Measurements from ENCODE around the gene OR2A25.

OR2A25 gene

GRCh38 chr7:144027974-144028373, 41.6 kb upstream of the OR2A25 start:
- TF ChIP-seq CTCF (IDR thresholded peaks at IDR 0.05): no peak

- TF ChIP-seq CTCF (IDR thresholded peaks at IDR 0.05): no peak
Observed at GRCh38 chr7:144028547-144028946, 41.1 kb upstream of the OR2A25 start.

GRCh38 chr7:144032516-144032915, 37.1 kb upstream of the OR2A25 start:
- TF ChIP-seq CTCF (IDR thresholded peaks at IDR 0.05): no peak

DNA sequence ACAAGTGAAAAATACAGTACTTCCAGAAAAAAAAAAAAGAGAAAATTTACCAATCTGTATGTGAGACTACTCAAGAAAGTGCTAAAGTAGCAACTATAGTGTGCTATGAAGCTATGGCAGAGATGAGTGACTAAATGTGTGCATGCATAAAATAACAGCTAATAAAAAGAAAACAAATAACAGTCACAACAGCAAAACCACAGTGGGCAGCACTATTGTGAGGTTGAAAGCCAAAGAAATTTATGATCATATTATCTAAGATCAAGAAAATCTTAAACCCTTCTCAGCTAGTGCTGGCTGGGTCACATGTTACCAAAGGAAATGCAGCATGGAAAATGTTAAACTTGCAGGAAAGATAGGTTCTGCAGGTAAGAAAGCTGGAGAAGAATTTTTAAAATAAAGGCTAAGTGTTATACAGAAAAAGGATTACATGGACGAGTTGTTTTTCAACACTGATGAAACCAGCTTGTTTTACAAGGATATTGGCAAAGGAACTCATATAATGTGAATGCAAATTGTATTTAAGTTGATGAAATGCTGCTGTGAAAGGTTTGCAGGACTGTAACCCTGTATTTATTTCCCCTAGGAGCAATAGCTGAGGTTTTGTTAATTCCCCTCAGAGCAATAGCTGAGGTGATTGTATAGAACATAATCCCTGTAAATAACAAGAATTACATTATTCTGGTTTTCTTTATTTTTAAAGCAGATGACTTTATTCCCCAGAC, 36.5 kb upstream of the OR2A25 start:
- TF ChIP-seq CTCF (IDR thresholded peaks at IDR 0.05): no peak

DNA sequence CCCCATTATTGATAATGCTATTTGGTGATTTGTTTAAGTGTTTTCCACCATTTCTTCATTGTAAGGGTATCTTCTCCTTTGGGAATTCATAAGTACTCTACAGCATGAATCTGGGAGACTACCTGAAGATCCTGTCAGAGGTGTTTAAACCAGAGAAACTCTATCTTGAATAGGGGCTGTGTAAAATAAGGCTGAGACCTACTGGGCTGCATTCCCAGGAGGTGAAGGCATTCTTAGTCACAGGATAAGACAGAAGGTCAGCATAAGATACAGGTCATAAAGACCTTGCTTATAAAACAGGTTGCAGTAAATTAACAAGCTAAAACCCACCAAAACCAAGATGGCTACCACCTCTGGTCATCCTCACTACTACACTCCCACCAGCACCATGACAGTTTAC, 34.2 kb upstream of the OR2A25 start:
- no peak for TF ChIP-seq CTCF (IDR thresholded peaks at IDR 0.05)

DNA sequence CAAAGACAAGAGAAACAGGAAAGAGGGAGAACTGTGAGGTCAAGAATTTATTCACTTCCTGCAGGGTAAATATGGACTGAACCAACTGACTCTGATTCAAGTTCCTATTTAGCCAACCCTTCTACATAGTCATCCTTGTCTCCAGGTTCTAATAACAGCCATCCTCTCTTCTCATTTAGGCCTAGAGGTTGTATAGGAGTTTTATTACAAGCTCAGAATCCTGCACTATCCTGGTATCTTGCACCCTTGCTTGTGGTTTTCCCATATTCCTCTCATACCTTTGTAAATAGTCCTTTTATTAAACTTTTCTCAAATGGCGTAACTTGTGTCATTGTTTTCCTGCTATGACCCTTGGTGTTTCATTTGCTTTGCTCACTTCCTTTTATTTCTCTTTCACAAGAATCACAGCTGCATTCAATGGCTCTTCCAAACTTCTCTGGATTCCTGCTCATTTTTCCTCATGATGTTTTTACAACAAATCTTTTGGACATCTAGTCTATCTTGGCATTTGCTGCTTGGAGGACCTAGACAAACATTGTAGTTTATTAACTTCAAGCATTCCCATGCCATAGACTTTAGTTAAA, 33.2 kb upstream of the OR2A25 start:
- no peak for TF ChIP-seq CTCF (IDR thresholded peaks at IDR 0.05)

DNA sequence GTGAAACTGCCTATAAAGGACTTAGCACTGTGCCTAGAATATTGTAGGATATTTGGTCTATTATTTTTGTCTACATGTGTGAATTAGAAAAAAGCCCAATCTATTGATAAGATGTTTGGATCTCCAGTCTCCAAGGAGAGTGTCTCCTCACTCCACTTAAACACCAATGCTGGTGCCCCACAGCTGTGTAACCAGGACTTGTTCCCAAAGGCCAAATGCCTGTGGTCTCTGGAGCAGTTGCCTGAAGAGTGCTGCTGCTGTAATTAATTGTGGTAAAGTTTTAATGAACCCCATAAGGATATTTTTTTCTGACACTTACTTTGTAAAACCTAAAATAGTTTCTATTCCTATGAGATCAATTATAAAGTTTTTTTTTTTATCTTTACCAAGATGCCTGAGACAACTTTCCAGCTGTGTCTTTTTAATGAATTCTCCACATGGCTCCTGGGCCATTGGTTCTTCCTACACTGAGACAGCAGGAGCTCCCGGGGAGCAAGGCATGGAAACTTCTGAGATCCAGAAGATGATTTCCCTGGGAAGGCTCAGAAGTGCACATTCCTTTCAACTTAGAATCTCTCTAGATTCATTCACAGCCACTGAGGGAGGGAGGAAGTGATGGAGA, 32.1 kb upstream of the OR2A25 start:
- no peak for TF ChIP-seq CTCF (IDR thresholded peaks at IDR 0.05)
